Loucy (cell line): ENCODE results near the gene CACNA1I.

Source experiments
- H2AFZ ChIP-seq: fragments of 200-600 bp; sonication (generic); 2 replicates; pipeline ENCODE4 v1.6.0; 2016; ENCODE audit warnings: antibody characterized with exemption, mild to moderate bottlenecking, low read length, moderate library complexity
- H3F3A ChIP-seq: fragments of 200-600 bp; 2 replicates; pipeline ENCODE4 v1.6.0; 2016; ENCODE audit warnings: antibody characterized with exemption, low read depth, mild to moderate bottlenecking
- H3K27me3 ChIP-seq: fragments of 200-600 bp; sonication (generic); 2 replicates; pipeline ENCODE4 v1.6.1; 2014; ENCODE audit warnings: low read length, mild to moderate bottlenecking; ENCODE audit not compliant: insufficient read depth, poor library complexity, severe bottlenecking
- H3K36me3 ChIP-seq: fragments of 200-600 bp; sonication (generic); 2 replicates; pipeline ENCODE4 v1.6.1; 2016; ENCODE audit warnings: low read length; ENCODE audit not compliant: insufficient read depth
- H3K4me1 ChIP-seq: fragments of 200-600 bp; sonication (generic); 2 replicates; pipeline ENCODE4 v1.5.1; 2014; ENCODE audit warnings: low read length, mild to moderate bottlenecking; ENCODE audit not compliant: insufficient read depth, poor library complexity, severe bottlenecking
- H3K4me2 ChIP-seq: fragments of 200-600 bp; sonication (generic); 2 replicates; pipeline ENCODE4 v1.6.0; 2014; ENCODE audit warnings: antibody characterized with exemption, low read length, low read depth, mild to moderate bottlenecking; ENCODE audit not compliant: poor library complexity, severe bottlenecking
- H3K4me3 ChIP-seq: fragments of 200-600 bp; sonication (generic); 2 replicates; pipeline ENCODE4 v1.5.1; 2014; ENCODE audit warnings: low read length, mild to moderate bottlenecking, mixed read lengths; ENCODE audit not compliant: poor library complexity, severe bottlenecking
- H3K79me2 ChIP-seq: fragments of 200-600 bp; sonication (generic); 2 replicates; pipeline ENCODE4 v1.6.1; 2014; ENCODE audit warnings: low read length; ENCODE audit not compliant: insufficient read depth
- H3K9ac ChIP-seq: fragments of 200-600 bp; sonication (generic); 2 replicates; pipeline ENCODE4 v1.6.0; 2014; ENCODE audit warnings: mild to moderate bottlenecking, low read depth, low read length, moderate library complexity; ENCODE audit not compliant: poor library complexity, severe bottlenecking
- H3K9me2 ChIP-seq: fragments of 200-600 bp; sonication (generic); replicated peaks from 2 replicates; pipeline ENCODE4 v1.6.1; 2016; ENCODE audit warnings: low read depth, low read length, mixed read lengths
- H3K9me3 ChIP-seq: fragments of 200-600 bp; sonication (generic); 2 replicates; pipeline ENCODE4 v1.6.1; 2014; ENCODE audit warnings: mild to moderate bottlenecking, antibody characterized with exemption, low read length, low read depth; ENCODE audit not compliant: insufficient read depth
- H4K20me1 ChIP-seq: fragments of 200-600 bp; sonication (generic); 2 replicates; pipeline ENCODE4 v1.6.0; 2014; ENCODE audit warnings: antibody characterized with exemption, low read length, mild to moderate bottlenecking; ENCODE audit not compliant: insufficient read depth, poor library complexity, severe bottlenecking
- EZH2phosphoT487 ChIP-seq: fragments of 200-600 bp; IDR thresholded peaks from 2 replicates; pipeline ENCODE4 v1.6.1; 2018; ENCODE audit warnings: antibody characterized with exemption, mild to moderate bottlenecking, moderate library complexity, borderline replicate concordance
- TF ChIP-seq, protein P1 (sequence below): fragments of 200-600 bp; sonication (generic); conservative IDR thresholded peaks from 2 replicates; pipeline ENCODE4 v1.5.1; 2014; ENCODE audit warnings: mild to moderate bottlenecking, antibody characterized with exemption, low read length

The CACNA1I gene

DNA sequence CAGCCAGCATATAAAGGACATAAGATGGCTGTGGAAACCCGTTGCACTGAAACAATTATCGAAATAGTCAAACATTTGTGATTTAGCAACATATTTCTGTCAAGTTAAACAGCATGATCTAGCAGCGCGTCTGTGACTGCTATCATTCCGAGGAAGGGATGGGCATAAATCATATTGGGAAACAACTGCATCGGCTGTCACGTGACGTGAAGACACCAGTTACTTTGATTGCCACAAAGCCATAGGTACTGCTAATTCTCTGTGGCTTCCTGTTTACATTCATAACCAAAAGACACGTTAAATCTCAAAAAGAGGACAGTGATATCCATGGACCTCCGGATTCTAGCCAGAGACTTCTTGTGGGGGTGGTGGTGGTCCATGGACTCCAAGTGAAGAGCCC, 87.8 kb downstream of the CACNA1I start:
- Histone ChIP-seq H4K20me1 (no peaks in the 10 kb centered on the region), H3K4me2 (no peak overlapping the region), H2AFZ (no peak overlapping the region), H3K36me3 (no peaks in the 10 kb centered on the region), H3K4me1 (peaks cover 9% of the 10 kb centered on the region), H3F3A (no peaks in the 10 kb centered on the region), H3K79me2 (no peaks in the 10 kb centered on the region), H3K9me2 (no peaks in the 10 kb centered on the region), H3K9ac (no peak overlapping the region), H3K4me3 (no peak overlapping the region), H3K27me3 (no peaks in the 10 kb centered on the region), H3K9me3 (no peaks in the 10 kb centered on the region)
- TF ChIP-seq, protein P1, sequence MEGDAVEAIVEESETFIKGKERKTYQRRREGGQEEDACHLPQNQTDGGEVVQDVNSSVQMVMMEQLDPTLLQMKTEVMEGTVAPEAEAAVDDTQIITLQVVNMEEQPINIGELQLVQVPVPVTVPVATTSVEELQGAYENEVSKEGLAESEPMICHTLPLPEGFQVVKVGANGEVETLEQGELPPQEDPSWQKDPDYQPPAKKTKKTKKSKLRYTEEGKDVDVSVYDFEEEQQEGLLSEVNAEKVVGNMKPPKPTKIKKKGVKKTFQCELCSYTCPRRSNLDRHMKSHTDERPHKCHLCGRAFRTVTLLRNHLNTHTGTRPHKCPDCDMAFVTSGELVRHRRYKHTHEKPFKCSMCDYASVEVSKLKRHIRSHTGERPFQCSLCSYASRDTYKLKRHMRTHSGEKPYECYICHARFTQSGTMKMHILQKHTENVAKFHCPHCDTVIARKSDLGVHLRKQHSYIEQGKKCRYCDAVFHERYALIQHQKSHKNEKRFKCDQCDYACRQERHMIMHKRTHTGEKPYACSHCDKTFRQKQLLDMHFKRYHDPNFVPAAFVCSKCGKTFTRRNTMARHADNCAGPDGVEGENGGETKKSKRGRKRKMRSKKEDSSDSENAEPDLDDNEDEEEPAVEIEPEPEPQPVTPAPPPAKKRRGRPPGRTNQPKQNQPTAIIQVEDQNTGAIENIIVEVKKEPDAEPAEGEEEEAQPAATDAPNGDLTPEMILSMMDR, result no peak
- TF ChIP-seq EZH2phosphoT487, result no peak

DNA sequence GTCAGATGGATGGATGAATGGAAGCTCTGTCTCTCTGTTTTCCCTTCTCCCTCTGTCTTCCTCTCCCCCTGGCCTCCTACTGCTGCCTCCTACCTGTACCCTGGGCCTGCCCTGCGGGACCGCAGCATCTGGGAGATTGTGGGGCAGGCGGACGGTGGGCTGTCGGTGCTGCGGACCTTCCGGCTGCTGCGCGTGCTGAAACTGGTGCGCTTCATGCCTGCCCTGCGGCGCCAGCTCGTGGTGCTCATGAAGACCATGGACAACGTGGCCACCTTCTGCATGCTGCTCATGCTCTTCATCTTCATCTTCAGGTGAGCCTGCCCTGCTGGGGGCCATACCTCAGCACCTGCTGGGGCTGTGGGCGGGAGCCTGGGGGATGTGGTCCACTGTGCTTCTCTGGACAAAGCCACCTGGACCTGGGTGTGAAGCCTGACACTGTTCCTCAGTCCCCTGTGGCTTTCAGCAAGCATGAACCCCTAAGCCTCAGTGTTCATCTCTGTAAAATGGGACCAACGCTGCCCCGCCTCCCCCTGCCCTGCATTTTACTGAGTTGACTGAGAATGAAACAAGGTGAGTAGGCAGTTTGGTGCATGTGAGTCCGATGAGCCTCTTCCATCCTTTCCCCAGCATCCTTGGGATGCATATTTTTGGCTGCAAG, 88.4 kb downstream of the CACNA1I start:
- TF ChIP-seq, protein P1, result no peak
- no peak for TF ChIP-seq EZH2phosphoT487
- Histone ChIP-seq H3K4me2 (no peak overlapping the region), H2AFZ (no peak overlapping the region), H3K27me3 (no peaks in the 10 kb centered on the region), H3K4me1 (peaks cover 9% of the 10 kb centered on the region), H3K9me2 (no peaks in the 10 kb centered on the region), H3K36me3 (no peaks in the 10 kb centered on the region), H4K20me1 (no peaks in the 10 kb centered on the region), H3K9ac (no peak overlapping the region), H3K79me2 (no peaks in the 10 kb centered on the region), H3K9me3 (no peaks in the 10 kb centered on the region), H3K4me3 (no peak overlapping the region), H3F3A (no peaks in the 10 kb centered on the region)

DNA sequence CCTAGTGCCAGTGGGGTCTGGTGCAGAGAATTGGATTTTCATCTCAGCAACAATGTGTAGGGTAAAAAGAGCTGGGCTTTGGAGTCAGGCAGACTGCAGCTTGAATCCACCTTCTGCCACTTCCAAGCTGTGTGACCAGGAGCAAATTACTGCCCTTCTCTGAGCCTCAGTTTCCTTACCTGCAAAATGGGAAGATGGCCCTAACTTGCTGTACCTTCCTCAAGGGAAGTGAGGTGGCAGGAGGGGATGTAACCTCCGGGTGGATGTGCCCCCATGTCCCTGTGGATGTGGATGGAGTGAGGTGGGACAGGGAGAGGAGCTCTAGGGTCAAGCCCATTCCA, 90.9 kb downstream of the CACNA1I start:
- Histone ChIP-seq H3K4me2 (no peak overlapping the region), H3K27me3 (no peaks in the 10 kb centered on the region), H3K9me2 (no peaks in the 10 kb centered on the region), H4K20me1 (no peaks in the 10 kb centered on the region), H3K9ac (no peak overlapping the region), H3K79me2 (no peaks in the 10 kb centered on the region), H3K9me3 (no peaks in the 10 kb centered on the region), H3K4me3 (no peak overlapping the region), H2AFZ (no peak overlapping the region), H3K4me1 (peaks cover 8% of the 10 kb centered on the region), H3K36me3 (no peaks in the 10 kb centered on the region), H3F3A (no peaks in the 10 kb centered on the region)
- no peak for TF ChIP-seq EZH2phosphoT487
- TF ChIP-seq, protein P1, result no peak
